ENCODE results near the gene EFNA1.

The EFNA1 gene

GRCh38 chr1:155172732-155173477 lies 45.2 kb downstream of the EFNA1 start, which contains the start of gene KRTCAP2 (continued):
- TF ChIP-seq ZNF692 (tag by site-specific recombination; IDR thresholded peaks at IDR 0.05), result peak; percentile 90
- TF ChIP-seq ZNF19 (tag by site-specific recombination; IDR thresholded peaks at IDR 0.05; ENCODE audit: low read depth), result no peak
- peak; percentile 69 for TF ChIP-seq HIC1 (tag by site-specific recombination; IDR thresholded peaks at IDR 0.05)
- peak; percentile 100 for TF ChIP-seq GLIS2 (tag by site-specific recombination; IDR thresholded peaks at IDR 0.05)
- 0 out of 2 replicates have a peak, but pooled peaks have one; percentile 18 for TF ChIP-seq ZFHX2 (tag by site-specific recombination; conservative IDR thresholded peaks at IDR 0.05)
- TF ChIP-seq ZNF398 (tag by site-specific recombination; IDR thresholded peaks at IDR 0.05), result peak; percentile 79
- TF ChIP-seq ZNF518A (tag by site-specific recombination; conservative IDR thresholded peaks at IDR 0.05; ENCODE audit: low read depth), result 0 out of 2 replicates have a peak, but pooled peaks have one; percentile 33
- 0 out of 2 replicates have a peak, but pooled peaks have one; percentile 8 for TF ChIP-seq ZBTB6 (tag by site-specific recombination; IDR thresholded peaks at IDR 0.05)
- no peak for TF ChIP-seq SCRT2 (tag by site-specific recombination; IDR thresholded peaks at IDR 0.05)
- no peak for TF ChIP-seq ZNF121 (tag by site-specific recombination; IDR thresholded peaks at IDR 0.05)
- 0 out of 2 replicates have a peak, but pooled peaks have one; percentile 13 for TF ChIP-seq ZBTB7A (tag by site-specific recombination; IDR thresholded peaks at IDR 0.05; ENCODE audit: low read depth)
- peak; percentile 81 for TF ChIP-seq ZFP69B (tag by site-specific recombination; IDR thresholded peaks at IDR 0.05)
- TF ChIP-seq OVOL3 (tag by site-specific recombination; IDR thresholded peaks at IDR 0.05), result no peak
- TF ChIP-seq SETDB1 (IDR thresholded peaks at IDR 0.05; ENCODE audit: insufficient read length, low read length), result peak; percentile 17
- no peak for TF ChIP-seq ZNF768 (tag by site-specific recombination; IDR thresholded peaks at IDR 0.05)
- no peak for TF ChIP-seq ZNF830 (tag by site-specific recombination; IDR thresholded peaks at IDR 0.05; ENCODE audit: low read depth)
- TF ChIP-seq ZNF248 (tag by site-specific recombination; IDR thresholded peaks at IDR 0.05), result no peak
- 0 out of 2 replicates have a peak, but pooled peaks have one; percentile 18 for TF ChIP-seq ZNF391 (tag by site-specific recombination; IDR thresholded peaks at IDR 0.05; ENCODE audit: borderline replicate concordance, low read depth)
- no peak; the same call in none of the 2 replicates for TF ChIP-seq ZBTB11 (tag by site-specific recombination; conservative IDR thresholded peaks at IDR 0.05; ENCODE audit: low read depth)
- peak; percentile 26; the same call in 1 of the 2 replicates for TF ChIP-seq ZBTB48 (tag by site-specific recombination; IDR thresholded peaks at IDR 0.05)

Measured in HEK293 (cell line).